Lung (tissue), 12 donors: ENCODE data around the gene TRPM3. TPM values are rescaled to one million over a fixed set of nuclear protein-coding genes. Genes with fewer than 3 reads are reported as not detected.

Experiments
- ATAC-seq: fragments of 200-7000 bp; cut with Tn5 transposase; one replicate; pipeline ENCODE4 v1.9.1; 2020; ENCODE audit warnings: moderate number of reproducible peaks; ENCODE audit not compliant: insufficient read depth, low FRiP score
- DNase-seq, 3 donors: peaks; one replicate each; pipeline ENCODE4 v3.0.0-alpha.2; 2013 to 2017
- H3K27ac ChIP-seq, 2 donors: one replicate each; pipeline ENCODE4 v1.5.1; 2013; ENCODE audit warnings: mild to moderate bottlenecking in 2 of 2, moderate library complexity in 2 of 2, control low read depth in 1 of 2, inconsistent platforms in 1 of 2, low read depth in 1 of 2, low read length in 1 of 2
- H3K27me3 ChIP-seq, 3 donors: one replicate each; pipeline ENCODE4 v1.5.1; 2013; ENCODE audit warnings: low read length in 2 of 3; ENCODE audit not compliant: control insufficient read depth in 3 of 3, insufficient read depth in 3 of 3
- H3K36me3 ChIP-seq, 4 donors: one replicate each; pipeline ENCODE4 v1.5.1; 2013; ENCODE audit warnings: low read length in 4 of 4, mild to moderate bottlenecking in 1 of 4, moderate library complexity in 1 of 4; ENCODE audit not compliant: control insufficient read depth in 4 of 4, insufficient read depth in 4 of 4
- H3K4me1 ChIP-seq, 5 donors: one replicate each; pipeline ENCODE4 v1.5.1; 2013; ENCODE audit warnings: low read length in 5 of 5, mild to moderate bottlenecking in 2 of 5, moderate library complexity in 1 of 5; ENCODE audit not compliant: control insufficient read depth in 5 of 5, insufficient read depth in 5 of 5
- H3K4me3 ChIP-seq: one replicate; pipeline ENCODE4 v1.5.1; 2013; ENCODE audit warnings: mild to moderate bottlenecking, control low read depth, moderate library complexity
- H3K9ac ChIP-seq, 2 donors: one replicate each; pipeline ENCODE4 v1.5.1; 2013; ENCODE audit warnings: low read length in 2 of 2, control low read depth in 1 of 2; ENCODE audit not compliant: insufficient read depth in 1 of 2
- H3K9me3 ChIP-seq, 4 donors: one replicate each; pipeline ENCODE4 v1.5.1; 2013; ENCODE audit warnings: low read length in 3 of 4, mild to moderate bottlenecking in 1 of 4, moderate library complexity in 1 of 4; ENCODE audit not compliant: control insufficient read depth in 4 of 4, insufficient read depth in 3 of 4
- CTCF ChIP-seq: IDR thresholded peaks from 2 replicates; pipeline ENCODE4 v1.5.1; 2012; ENCODE audit warnings: mild to moderate bottlenecking; ENCODE audit errors: control extremely low read depth, extremely low read depth
- WGBS, 2 donors: extraction: QIAGEN DNeasy Blood & Tissue Kit; methylation state at CpG; one replicate each; pipeline ENCODE4 v1.1.7; 2013; 5-methylcytosine and 5-hydroxymethylcytosine counted together
- polyA plus RNA-seq, 2 donors: library from polyadenylated mRNA; stranded (reverse); fragments of 200-250 nt; gene quantifications; one replicate each; pipeline ENCODE4 v1.2.1, GENCODE V29; 2013
- total RNA-seq, 2 donors: library from RNA; depleted of rRNA in 1 of 2; stranded (reverse); fragments of >200 nt in 1 of 2; gene quantifications; one replicate each; pipeline ENCODE4 v1.2.1, GENCODE V29; 2014 to 2021
- donor health status: control.
- donor health status: control.
- donor health status: Bipolar disorder and iron deficiency.
- donor health status: healthy.
- donor health status: DM: yes; HTN: yes; CAD: no.

TRPM3 gene
- total and polyA plus RNA-seq, 4 donors: 0.02 to 1.4 (median 0.49) TPM; not detected in 1

- no peak for TF ChIP-seq CTCF
- peaks cover 0 to 2% (median 0%) of the 10 kb centered on the region in 4 donors for H3K9me3 ChIP-seq
- DNase-seq (no peak), ATAC-seq (no peak)
- H3K36me3 ChIP-seq: no peaks in the 10 kb centered on the region
- H3K27me3 ChIP-seq: no peaks in the 10 kb centered on the region
- H3K27ac ChIP-seq: no peak overlapping the region
- no peak overlapping the region for H3K9ac ChIP-seq
- 87 to 94% methylated on average over 7 of the region's 7 CpGs for WGBS, 2 donors
- peaks cover 0 to 5% (median 2%) of the 10 kb centered on the region in 5 donors for H3K4me1 ChIP-seq
- no peak overlapping the region for H3K4me3 ChIP-seq
Observed at GRCh38 chr9:70529833-70530232, 591.6 kb downstream of the TRPM3 start.

DNA sequence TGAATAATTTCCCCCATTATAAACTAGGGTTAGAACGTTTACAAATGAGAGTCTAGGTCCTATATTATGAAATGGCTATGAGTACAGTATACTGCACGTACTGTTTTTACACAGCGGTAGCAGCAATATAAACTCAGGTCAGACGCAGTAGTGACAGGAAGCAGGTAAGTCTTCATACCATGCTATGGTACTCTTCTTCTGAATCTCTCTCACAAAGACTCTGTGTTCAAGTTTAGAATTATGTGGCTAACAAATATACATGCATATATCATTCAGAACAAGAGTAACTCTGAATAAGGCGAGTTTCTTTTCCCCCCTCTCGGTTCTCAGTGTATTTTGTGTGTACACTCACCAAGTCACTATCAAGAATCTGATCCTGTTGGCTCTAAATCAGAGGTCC lies 592.0 kb downstream of the TRPM3 start:
- Histone ChIP-seq H3K9me3 (peaks cover 0 to 3% (median 0%) of the 10 kb centered on the region in 4 donors), H3K4me3 (no peak overlapping the region), H3K36me3 (no peaks in the 10 kb centered on the region), H3K27me3 (no peaks in the 10 kb centered on the region), H3K27ac (no peak overlapping the region), H3K9ac (no peak overlapping the region), H3K4me1 (peaks cover 0 to 5% (median 0%) of the 10 kb centered on the region in 5 donors)
- DNase-seq (no peak), ATAC-seq (no peak)
- WGBS, 2 donors: 90 to 91% methylated on average over 6 of the region's 6 CpGs
- no peak for TF ChIP-seq CTCF

GRCh38 chr9:70526902-70527301 lies 594.5 kb downstream of the TRPM3 start:
- 97 to 99% methylated on average over 2 of the region's 2 CpGs for WGBS, 2 donors
- Histone ChIP-seq H3K27ac (no peak overlapping the region), H3K36me3 (no peaks in the 10 kb centered on the region), H3K9me3 (peaks cover 0 to 3% (median 0%) of the 10 kb centered on the region in 4 donors), H3K9ac (no peak overlapping the region), H3K4me3 (no peak overlapping the region), H3K4me1 (peaks cover 0 to 5% (median 0%) of the 10 kb centered on the region in 5 donors), H3K27me3 (no peaks in the 10 kb centered on the region)
- ATAC-seq: no peak
- no peak for TF ChIP-seq CTCF
- no peak for DNase-seq

DNA sequence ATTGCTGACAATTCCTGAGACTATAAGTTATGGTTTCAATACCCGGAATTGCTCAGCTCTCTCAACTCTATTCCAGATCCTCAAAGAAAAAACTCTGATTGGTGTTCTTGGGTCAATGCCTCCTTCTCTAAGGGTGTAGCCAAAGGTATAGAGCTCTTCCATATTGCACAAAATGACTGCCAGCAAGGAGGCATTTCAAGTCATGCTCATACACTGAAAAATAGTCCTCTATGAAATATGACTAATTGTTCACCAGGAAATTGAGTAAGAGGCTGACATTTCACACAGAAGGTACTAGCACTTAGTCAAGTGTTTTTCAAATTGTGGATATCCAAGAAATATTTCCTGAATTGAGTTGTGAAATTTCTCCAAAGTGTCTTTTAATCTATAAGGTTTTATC lies 595.9 kb downstream of the TRPM3 start:
- ATAC-seq: peak; percentile 77
- H3K4me3 ChIP-seq: no peak overlapping the region
- WGBS, 2 donors: 80% methylated on average over 1 of the region's 1 CpG

More for the DNA sequence above, 595.9 kb downstream of the TRPM3 start:
- DNase-seq: no peak
- H3K27me3 ChIP-seq: no peaks in the 10 kb centered on the region
- no peak overlapping the region for H3K9ac ChIP-seq
- no peak for TF ChIP-seq CTCF
- peaks cover 0 to 5% (median 0%) of the 10 kb centered on the region in 5 donors for H3K4me1 ChIP-seq
- no peak overlapping the region for H3K27ac ChIP-seq
- no peaks in the 10 kb centered on the region for H3K36me3 ChIP-seq
- H3K9me3 ChIP-seq: peaks cover 0 to 3% (median 0%) of the 10 kb centered on the region in 4 donors
